DMS53 treated with DMSO at 0.1 percent for 48 hours (cell line): ENCODE measurements around the gene ADAM19.

ENCODE experiments used
- DNase-seq: peaks from one replicate; lab custom pipeline; 2025; ENCODE audit not compliant: unreplicated experiment; lab: John Stamatoyannopoulos, UW

Gene ADAM19

GRCh38 chr5:157469073-157469472, 106.5 kb downstream of the ADAM19 start:
- DNase-seq = no peak

- DNase-seq = no peak
Measured at GRCh38 chr5:157468293-157468965, 107.1 kb downstream of the ADAM19 start.

GRCh38 chr5:157464519-157465171, 110.9 kb downstream of the ADAM19 start:
- no peak for DNase-seq

GRCh38 chr5:157463621-157464518, 111.7 kb downstream of the ADAM19 start:
- no peak for DNase-seq

GRCh38 chr5:157463081-157463480, 112.5 kb downstream of the ADAM19 start:
- no peak for DNase-seq

- no peak for DNase-seq
Measured at GRCh38 chr5:157460921-157461792, 114.4 kb downstream of the ADAM19 start.

- no peak for DNase-seq
Measured at GRCh38 chr5:157459715-157460599, 115.6 kb downstream of the ADAM19 start, which contains the start of gene NIPAL4. Gene NIPAL4, plus strand, starts transcription at chr5:157460213. Its CDS starts 108 bp downstream, at chr5:157460321.

GRCh38 chr5:157458835-157459234, 116.7 kb downstream of the ADAM19 start:
- no peak for DNase-seq

- no peak for DNase-seq
Measured at GRCh38 chr5:157457391-157457790, 118.2 kb downstream of the ADAM19 start.

GRCh38 chr5:157456301-157456700, 119.3 kb downstream of the ADAM19 start:
- no peak for DNase-seq

- no peak for DNase-seq
Measured at GRCh38 chr5:157455057-157455456, 120.5 kb downstream of the ADAM19 start.

- no peak for DNase-seq
Measured at GRCh38 chr5:157454273-157454672, 121.3 kb downstream of the ADAM19 start.

GRCh38 chr5:157451806-157452205, 123.8 kb downstream of the ADAM19 start:
- DNase-seq = no peak

- DNase-seq = no peak
Measured at GRCh38 chr5:157450024-157450423, 125.6 kb downstream of the ADAM19 start.

- DNase-seq = no peak
Measured at GRCh38 chr5:157449011-157449723, 126.4 kb downstream of the ADAM19 start.

- DNase-seq = no peak
Measured at GRCh38 chr5:157447201-157447637, 128.4 kb downstream of the ADAM19 start.

- no peak for DNase-seq
Measured at GRCh38 chr5:157446412-157446935, 129.1 kb downstream of the ADAM19 start.

- DNase-seq = no peak
Measured at GRCh38 chr5:157445745-157446411, 129.7 kb downstream of the ADAM19 start.
